Measurements from ENCODE around the gene STAT5B. TPM values are rescaled to one million over a fixed set of nuclear protein-coding genes. Genes with fewer than 3 reads are reported as not detected.
A peak's percentile ranks its signal among the peaks of the same experiment; 100 is the strongest.

STAT5B gene
- total and polyA plus RNA-seq, 9 of the 15 experiments (the other 6 are each of a cell fraction or from before 2014, with no cell fraction given), result 20.8 to 176 (median 92.4) TPM

GRCh38 chr17:42317266-42317845 is 41.2 kb upstream of the STAT5B start (continued):
- TF ChIP-seq, protein P1, sequence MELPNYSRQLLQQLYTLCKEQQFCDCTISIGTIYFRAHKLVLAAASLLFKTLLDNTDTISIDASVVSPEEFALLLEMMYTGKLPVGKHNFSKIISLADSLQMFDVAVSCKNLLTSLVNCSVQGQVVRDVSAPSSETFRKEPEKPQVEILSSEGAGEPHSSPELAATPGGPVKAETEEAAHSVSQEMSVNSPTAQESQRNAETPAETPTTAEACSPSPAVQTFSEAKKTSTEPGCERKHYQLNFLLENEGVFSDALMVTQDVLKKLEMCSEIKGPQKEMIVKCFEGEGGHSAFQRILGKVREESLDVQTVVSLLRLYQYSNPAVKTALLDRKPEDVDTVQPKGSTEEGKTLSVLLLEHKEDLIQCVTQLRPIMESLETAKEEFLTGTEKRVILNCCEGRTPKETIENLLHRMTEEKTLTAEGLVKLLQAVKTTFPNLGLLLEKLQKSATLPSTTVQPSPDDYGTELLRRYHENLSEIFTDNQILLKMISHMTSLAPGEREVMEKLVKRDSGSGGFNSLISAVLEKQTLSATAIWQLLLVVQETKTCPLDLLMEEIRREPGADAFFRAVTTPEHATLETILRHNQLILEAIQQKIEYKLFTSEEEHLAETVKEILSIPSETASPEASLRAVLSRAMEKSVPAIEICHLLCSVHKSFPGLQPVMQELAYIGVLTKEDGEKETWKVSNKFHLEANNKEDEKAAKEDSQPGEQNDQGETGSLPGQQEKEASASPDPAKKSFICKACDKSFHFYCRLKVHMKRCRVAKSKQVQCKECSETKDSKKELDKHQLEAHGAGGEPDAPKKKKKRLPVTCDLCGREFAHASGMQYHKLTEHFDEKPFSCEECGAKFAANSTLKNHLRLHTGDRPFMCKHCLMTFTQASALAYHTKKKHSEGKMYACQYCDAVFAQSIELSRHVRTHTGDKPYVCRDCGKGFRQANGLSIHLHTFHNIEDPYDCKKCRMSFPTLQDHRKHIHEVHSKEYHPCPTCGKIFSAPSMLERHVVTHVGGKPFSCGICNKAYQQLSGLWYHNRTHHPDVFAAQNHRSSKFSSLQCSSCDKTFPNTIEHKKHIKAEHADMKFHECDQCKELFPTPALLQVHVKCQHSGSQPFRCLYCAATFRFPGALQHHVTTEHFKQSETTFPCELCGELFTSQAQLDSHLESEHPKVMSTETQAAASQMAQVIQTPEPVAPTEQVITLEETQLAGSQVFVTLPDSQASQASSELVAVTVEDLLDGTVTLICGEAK (IDR thresholded peaks at IDR 0.05), result no peak
- TF ChIP-seq, protein P1 (CRISPR knock-in tag; IDR thresholded peaks at IDR 0.05), result no peak
- TF ChIP-seq SRSF7 (optimal IDR thresholded peaks at IDR 0.05; ENCODE audit: low read depth, low read length) (no peak), KHSRP (IDR thresholded peaks at IDR 0.05) (no peak), ZNF766 (CRISPR knock-in tag; conservative IDR thresholded peaks at IDR 0.05) (peak; percentile 80; the same call in 1 of the 2 replicates), RAD51 (IDR thresholded peaks at IDR 0.05; ENCODE audit: borderline replicate concordance, low read depth) (peak; percentile 73), GATA2 (CRISPR knock-in tag; IDR thresholded peaks at IDR 0.05) (no peak), SUPT5H (IDR thresholded peaks at IDR 0.05) (no peak), ZNF12 (CRISPR knock-in tag; IDR thresholded peaks at IDR 0.05) (no peak), BCLAF1 (IDR thresholded peaks at IDR 0.05; ENCODE audit: borderline replicate concordance in 1 of 2, control insufficient read depth in 1 of 2, low read depth in 2 of 2, low read length in 1 of 2) (no peak), ZNF583 (CRISPR knock-in tag; IDR thresholded peaks at IDR 0.05) (0 out of 2 replicates have a peak, but pooled peaks have one; percentile 68), ZNF384 (IDR thresholded peaks at IDR 0.05; ENCODE audit: low read depth, low read length) (no peak)
- TF ChIP-seq, protein P2, sequence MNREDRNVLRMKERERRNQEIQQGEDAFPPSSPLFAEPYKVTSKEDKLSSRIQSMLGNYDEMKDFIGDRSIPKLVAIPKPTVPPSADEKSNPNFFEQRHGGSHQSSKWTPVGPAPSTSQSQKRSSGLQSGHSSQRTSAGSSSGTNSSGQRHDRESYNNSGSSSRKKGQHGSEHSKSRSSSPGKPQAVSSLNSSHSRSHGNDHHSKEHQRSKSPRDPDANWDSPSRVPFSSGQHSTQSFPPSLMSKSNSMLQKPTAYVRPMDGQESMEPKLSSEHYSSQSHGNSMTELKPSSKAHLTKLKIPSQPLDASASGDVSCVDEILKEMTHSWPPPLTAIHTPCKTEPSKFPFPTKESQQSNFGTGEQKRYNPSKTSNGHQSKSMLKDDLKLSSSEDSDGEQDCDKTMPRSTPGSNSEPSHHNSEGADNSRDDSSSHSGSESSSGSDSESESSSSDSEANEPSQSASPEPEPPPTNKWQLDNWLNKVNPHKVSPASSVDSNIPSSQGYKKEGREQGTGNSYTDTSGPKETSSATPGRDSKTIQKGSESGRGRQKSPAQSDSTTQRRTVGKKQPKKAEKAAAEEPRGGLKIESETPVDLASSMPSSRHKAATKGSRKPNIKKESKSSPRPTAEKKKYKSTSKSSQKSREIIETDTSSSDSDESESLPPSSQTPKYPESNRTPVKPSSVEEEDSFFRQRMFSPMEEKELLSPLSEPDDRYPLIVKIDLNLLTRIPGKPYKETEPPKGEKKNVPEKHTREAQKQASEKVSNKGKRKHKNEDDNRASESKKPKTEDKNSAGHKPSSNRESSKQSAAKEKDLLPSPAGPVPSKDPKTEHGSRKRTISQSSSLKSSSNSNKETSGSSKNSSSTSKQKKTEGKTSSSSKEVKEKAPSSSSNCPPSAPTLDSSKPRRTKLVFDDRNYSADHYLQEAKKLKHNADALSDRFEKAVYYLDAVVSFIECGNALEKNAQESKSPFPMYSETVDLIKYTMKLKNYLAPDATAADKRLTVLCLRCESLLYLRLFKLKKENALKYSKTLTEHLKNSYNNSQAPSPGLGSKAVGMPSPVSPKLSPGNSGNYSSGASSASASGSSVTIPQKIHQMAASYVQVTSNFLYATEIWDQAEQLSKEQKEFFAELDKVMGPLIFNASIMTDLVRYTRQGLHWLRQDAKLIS (CRISPR knock-in tag; IDR thresholded peaks at IDR 0.05), result no peak

All from K562 (cell line).